ENCODE data around the gene OR2G6.
"Not testable (repeated sequence)": the region's sequence is repeated elsewhere in the genome, so short reads cannot be mapped to it uniquely, and the experiment has no call there.

The OR2G6 gene

GRCh38 chr1:248507773-248508172 lies at the start of gene OR2G6:
OR2G6 (plus strand) TSS chr1:248508073; CDS start chr1:248521647, 13,574 bp downstream.
- not testable (repeated sequence) for DNase-seq

- not testable (repeated sequence) for DNase-seq
Measured at GRCh38 chr1:248459117-248459516, 48.8 kb upstream of the OR2G6 start.

GRCh38 chr1:248471154-248471553 lies 36.7 kb upstream of the OR2G6 start:
- no peak for DNase-seq

GRCh38 chr1:248472111-248472510 lies 35.8 kb upstream of the OR2G6 start:
- not testable (repeated sequence) for DNase-seq

- not testable (repeated sequence) for DNase-seq
Measured at GRCh38 chr1:248473051-248473450, 34.8 kb upstream of the OR2G6 start, which contains the start of gene OR2T3. OR2T3 (plus strand) TSS chr1:248473351; CDS start chr1:248473351, 0 bp downstream.

GRCh38 chr1:248475660-248476059 lies 32.2 kb upstream of the OR2G6 start:
- DNase-seq, result not testable (repeated sequence)

GRCh38 chr1:248481686-248482579 lies 25.9 kb upstream of the OR2G6 start:
- DNase-seq, result not testable (repeated sequence)

- DNase-seq, result not testable (repeated sequence)
Measured at GRCh38 chr1:248488289-248488688, 19.6 kb upstream of the OR2G6 start, which contains the start of gene OR2T5. OR2T5 (plus strand) TSS chr1:248488589; CDS start chr1:248488589, 0 bp downstream.

- not testable (repeated sequence) for DNase-seq
Measured at GRCh38 chr1:248496661-248497060, 11.2 kb upstream of the OR2G6 start.

- DNase-seq, result not testable (repeated sequence)
Measured at GRCh38 chr1:248500305-248501035, 7.4 kb upstream of the OR2G6 start.

- DNase-seq, result not testable (repeated sequence)
Measured at GRCh38 chr1:248510217-248510616, 2.3 kb downstream of the OR2G6 start.

- no peak for DNase-seq
Measured at GRCh38 chr1:248521856-248522255, 14.0 kb downstream of the OR2G6 start.

GRCh38 chr1:248537449-248537848 lies 29.6 kb downstream of the OR2G6 start:
- DNase-seq, result not testable (repeated sequence)

GRCh38 chr1:248547383-248547782 lies 39.5 kb downstream of the OR2G6 start:
- DNase-seq, result not testable (repeated sequence)

- DNase-seq, result not testable (repeated sequence)
Measured at GRCh38 chr1:248551027-248551426, 43.2 kb downstream of the OR2G6 start.

GRCh38 chr1:248562672-248563071 lies 54.8 kb downstream of the OR2G6 start, which contains the start of gene OR2T29:
OR2T29 (minus strand) TSS chr1:248562772; CDS start chr1:248559491, 3,281 bp downstream.
- not testable (repeated sequence) for DNase-seq

GRCh38 chr1:248565530-248566373 lies 57.9 kb downstream of the OR2G6 start:
- DNase-seq, result not testable (repeated sequence)

- not testable (repeated sequence) for DNase-seq
Measured at GRCh38 chr1:248569049-248569448, 61.2 kb downstream of the OR2G6 start.

GRCh38 chr1:248570811-248571210 lies 62.9 kb downstream of the OR2G6 start:
- not testable (repeated sequence) for DNase-seq

GRCh38 chr1:248572049-248572448 lies 64.2 kb downstream of the OR2G6 start:
- not testable (repeated sequence) for DNase-seq

GRCh38 chr1:248573856-248574255 lies 66.0 kb downstream of the OR2G6 start:
- not testable (repeated sequence) for DNase-seq

- not testable (repeated sequence) for DNase-seq
Measured at GRCh38 chr1:248574657-248575056, 66.8 kb downstream of the OR2G6 start, which contains the start of gene OR2T34. OR2T34 (minus strand) TSS chr1:248574757; CDS start chr1:248574757, 0 bp downstream.
